CD8-positive, alpha-beta memory T cell (primary cell): ENCODE data around the gene COA4. TPM values are rescaled to one million over a fixed set of nuclear protein-coding genes. Genes with fewer than 3 reads are reported as not detected.
"Not testable (repeated sequence)": the region's sequence is repeated elsewhere in the genome, so short reads cannot be mapped to it uniquely, and the experiment has no call there.

ENCODE experiments used
- CTCF ChIA-PET: fragments of 350-600 bp; sonication (Branson Sonifier 250); formaldehyde crosslinking; loops from one replicate; lab custom pipeline; 2021; ENCODE audit warnings: antibody characterized with exemption; lab: Charles Lee
- POLR2A ChIA-PET: fragments of 350-600 bp; sonication (Branson Sonifier 250); formaldehyde crosslinking; loops from one replicate; lab custom pipeline; 2021; ENCODE audit warnings: antibody characterized with exemption; lab: Charles Lee
- DNase-seq, 5 donors: peaks; one replicate each; pipeline versions ENCODE4 v3.0.0 to v3.0.0-alpha.2; 2020 to 2022; ENCODE audit warnings: mixed read lengths in 1 of 5
- H3K27ac ChIP-seq: one replicate; pipeline ENCODE4 v1.7.0; 2013; ENCODE audit warnings: low read depth, mild to moderate bottlenecking, low read length, moderate library complexity
- H3K27me3 ChIP-seq: 2 replicates; pipeline ENCODE4 v1.7.0; 2013; ENCODE audit warnings: low read length, mild to moderate bottlenecking; ENCODE audit not compliant: insufficient read depth, poor library complexity, severe bottlenecking
- H3K36me3 ChIP-seq: 2 replicates; pipeline ENCODE4 v1.7.0; 2013; ENCODE audit warnings: mild to moderate bottlenecking, low read length, moderate library complexity; ENCODE audit not compliant: insufficient read depth
- H3K4me1 ChIP-seq: 2 replicates; pipeline ENCODE4 v1.7.0; 2013; ENCODE audit warnings: mild to moderate bottlenecking, low read length, moderate library complexity; ENCODE audit not compliant: insufficient read depth
- H3K4me3 ChIP-seq: 2 replicates; pipeline ENCODE4 v1.7.0; 2013; ENCODE audit warnings: mild to moderate bottlenecking, low read length
- H3K9me3 ChIP-seq: 2 replicates; pipeline ENCODE4 v1.7.0; 2013; ENCODE audit warnings: mild to moderate bottlenecking, low read length
- H3K27ac Mint-ChIP-seq, 8 donors: one replicate each; pipeline ENCODE4 v1.8.0; 2020 to 2021; ENCODE audit warnings: mixed read lengths in 8 of 8, mild to moderate bottlenecking in 6 of 8, inconsistent platforms in 3 of 8, moderate library complexity in 3 of 8
- H3K27me3 Mint-ChIP-seq, 2 donors: one replicate each; pipeline ENCODE4 v1.8.0; 2020 to 2021; ENCODE audit warnings: mixed read lengths in 2 of 2, mild to moderate bottlenecking in 1 of 2, moderate library complexity in 1 of 2
- H3K36me3 Mint-ChIP-seq, 3 donors: one replicate each; pipeline ENCODE4 v1.8.0; 2020 to 2021; ENCODE audit warnings: mixed read lengths in 3 of 3, inconsistent platforms in 1 of 3, mild to moderate bottlenecking in 1 of 3
- H3K4me1 Mint-ChIP-seq, 3 donors: one replicate each; pipeline ENCODE4 v1.8.0; 2020 to 2021; ENCODE audit warnings: mixed read lengths in 3 of 3, inconsistent platforms in 1 of 3, mild to moderate bottlenecking in 1 of 3
- H3K4me3 Mint-ChIP-seq, 7 donors: one replicate each; pipeline ENCODE4 v1.8.0; 2020 to 2021; ENCODE audit warnings: mixed read lengths in 7 of 7, mild to moderate bottlenecking in 6 of 7, moderate library complexity in 4 of 7, inconsistent platforms in 2 of 7
- H3K9me3 Mint-ChIP-seq, 5 donors: one replicate each; pipeline ENCODE4 v1.8.0; 2020 to 2022; ENCODE audit warnings: mixed read lengths in 5 of 5, mild to moderate bottlenecking in 3 of 5, moderate library complexity in 2 of 5, inconsistent platforms in 1 of 5
- polyA plus RNA-seq: library from polyadenylated mRNA; unstranded; fragments of 300-500 nt; fragmentation: Illumina TruSeq; gene quantifications from one replicate; pipeline ENCODE4 v1.2.3, GENCODE V29; 2021
- total RNA-seq, 2 experiments: library from RNA; stranded (reverse); gene quantifications; one replicate each; pipeline ENCODE4 v1.2.3, GENCODE V29; 2021

Gene COA4
- total and polyA plus RNA-seq, 3 experiments from 2014 or later, result 59.8 to 106 (median 106) TPM

DNA sequence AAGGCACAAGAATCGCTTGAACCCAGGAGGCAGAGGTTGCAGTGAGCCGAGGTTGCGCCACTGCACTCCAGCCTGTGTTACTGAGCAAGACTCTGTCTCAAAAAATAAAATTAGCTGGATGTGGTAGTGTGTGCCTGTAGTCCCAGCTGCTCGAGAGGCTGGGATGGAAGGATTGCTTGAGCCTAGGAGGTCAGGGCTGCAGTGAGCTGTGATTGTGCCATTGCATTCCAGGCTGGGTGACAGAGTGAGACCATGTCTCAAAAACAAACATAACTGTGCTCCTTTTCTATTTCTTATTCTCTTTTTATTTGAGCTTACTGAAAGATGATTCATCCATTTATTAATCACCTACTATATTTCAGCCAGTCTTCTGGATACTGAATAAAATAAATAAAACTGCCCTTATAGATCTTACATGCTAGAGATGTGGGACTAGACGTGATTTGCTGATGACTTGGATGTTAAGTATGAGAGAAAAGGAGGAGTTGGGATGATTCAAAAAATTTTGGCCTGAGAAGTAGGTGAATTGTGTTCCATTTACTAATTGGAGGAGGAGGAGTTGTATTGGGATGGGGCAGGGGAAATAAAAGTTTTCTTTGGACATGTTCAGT lies 18.2 kb upstream of the COA4 start:
- peaks cover 4 to 51% (median 9%) of the 10 kb centered on the region in 3 donors for H3K36me3 Mint-ChIP-seq

DNA sequence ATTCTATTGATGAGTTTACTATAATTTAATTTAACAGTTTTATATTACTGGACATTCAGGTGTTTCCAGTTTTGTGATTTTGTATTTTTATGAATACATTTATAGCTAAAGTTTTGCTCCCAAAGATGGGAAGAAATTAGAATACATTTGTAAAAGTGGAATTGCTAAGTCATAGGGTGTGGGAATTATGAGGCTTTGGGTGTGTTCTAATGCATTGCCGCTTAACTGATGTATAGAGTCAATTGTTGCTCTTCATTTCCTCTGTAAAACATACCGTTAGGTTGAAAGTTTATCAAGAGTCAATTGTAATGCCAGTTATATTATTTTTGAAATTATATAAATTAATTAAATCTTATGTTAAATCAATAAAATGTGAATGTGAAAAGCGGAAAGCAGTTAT lies 16.4 kb upstream of the COA4 start:
- peaks cover 4 to 51% (median 10%) of the 10 kb centered on the region in 3 donors for H3K36me3 Mint-ChIP-seq
- no peaks in the 10 kb centered on the region for H3K4me1 ChIP-seq
- H3K27me3 ChIP-seq, result no peaks in the 10 kb centered on the region
- peaks cover 15% of the 10 kb centered on the region for H3K36me3 ChIP-seq
- no peak for DNase-seq
- H3K27ac ChIP-seq, result no peak overlapping the region
- no peak overlapping the region for H3K4me3 ChIP-seq
- H3K27me3 Mint-ChIP-seq, result no peaks in the 10 kb centered on the region
- ChIA-PET POLR2A (no interaction called here), CTCF (no interaction called here)
- H3K9me3 Mint-ChIP-seq, result no peaks in the 10 kb centered on the region
- H3K4me3 Mint-ChIP-seq, result no peak overlapping the region
- H3K9me3 ChIP-seq, result no peaks in the 10 kb centered on the region
- peaks cover 3 to 4% (median 4%) of the 10 kb centered on the region in 3 donors for H3K4me1 Mint-ChIP-seq
- no peak overlapping the region for H3K27ac Mint-ChIP-seq

More for the DNA sequence above, 18.2 kb upstream of the COA4 start:
- no peaks in the 10 kb centered on the region for H3K9me3 Mint-ChIP-seq
- CTCF ChIA-PET, result no interaction called here
- Histone ChIP-seq H3K9me3 (no peaks in the 10 kb centered on the region), H3K4me1 (no peaks in the 10 kb centered on the region), H3K4me3 (no peak overlapping the region), H3K27me3 (no peaks in the 10 kb centered on the region), H3K36me3 (peaks cover 16% of the 10 kb centered on the region), H3K27ac (no peak overlapping the region)
- no peak for DNase-seq
- H3K27ac Mint-ChIP-seq, result no peak overlapping the region
- POLR2A ChIA-PET, result no interaction called here
- H3K27me3 Mint-ChIP-seq, result no peaks in the 10 kb centered on the region
- no peak overlapping the region for H3K4me3 Mint-ChIP-seq
- H3K4me1 Mint-ChIP-seq, result peaks cover 0 to 3% (median 0%) of the 10 kb centered on the region in 3 donors

DNA sequence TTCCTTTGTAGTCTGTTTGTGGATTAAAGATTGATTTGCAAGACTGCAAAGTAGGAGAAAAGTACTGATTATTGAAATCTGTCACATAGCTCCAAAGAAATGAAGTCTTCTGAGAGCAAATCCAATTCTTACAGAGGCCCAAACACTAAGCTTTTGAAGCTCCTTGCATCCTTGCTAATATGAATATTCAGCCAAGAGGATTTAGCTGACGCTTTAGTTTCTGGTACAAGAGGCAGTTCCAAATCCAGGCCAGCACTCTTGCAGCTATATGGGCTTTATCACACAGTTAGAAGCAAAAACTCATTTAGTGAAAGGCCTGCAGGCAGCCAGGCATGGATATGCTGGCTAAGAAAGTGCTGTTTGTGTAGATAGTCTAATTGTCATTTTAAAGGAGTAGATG lies 12.9 kb upstream of the COA4 start:
- no peak for DNase-seq
- Mint-ChIP-seq H3K36me3 (peaks cover 4 to 58% (median 15%) of the 10 kb centered on the region in 3 donors), H3K4me3 (no peak overlapping the region), H3K9me3 (no peaks in the 10 kb centered on the region), H3K4me1 (peaks cover 2 to 10% (median 8%) of the 10 kb centered on the region in 3 donors), H3K27me3 (no peaks in the 10 kb centered on the region), H3K27ac (no peak overlapping the region)
- ChIA-PET POLR2A (no interaction called here), CTCF (no interaction called here)
- Histone ChIP-seq H3K4me3 (no peak overlapping the region), H3K27ac (no peak overlapping the region), H3K27me3 (no peaks in the 10 kb centered on the region), H3K36me3 (peaks cover 15% of the 10 kb centered on the region), H3K9me3 (no peaks in the 10 kb centered on the region), H3K4me1 (no peaks in the 10 kb centered on the region)

DNA sequence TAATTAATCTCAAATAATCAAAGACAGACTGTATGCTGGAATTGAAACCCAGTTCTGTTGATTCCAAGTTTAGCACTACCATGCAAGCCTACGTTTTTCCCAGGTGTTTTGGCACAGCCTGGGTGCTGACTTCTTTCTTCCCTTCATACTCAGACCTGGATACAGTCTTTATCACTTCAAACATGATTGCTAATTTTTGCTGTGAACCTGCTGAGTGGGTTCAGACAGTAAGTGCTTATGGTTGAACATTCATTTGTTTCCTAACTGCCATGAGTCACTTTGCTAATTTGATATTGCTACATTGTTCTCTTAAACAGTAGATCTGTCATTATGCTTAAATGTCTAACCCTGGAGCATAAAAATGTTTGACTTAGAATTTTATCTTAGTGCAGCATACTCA lies 12.4 kb upstream of the COA4 start:
- no peaks in the 10 kb centered on the region for H3K27me3 Mint-ChIP-seq
- H3K9me3 Mint-ChIP-seq, result no peaks in the 10 kb centered on the region
- ChIA-PET CTCF (no interaction called here), POLR2A (no interaction called here)
- no peak overlapping the region for H3K4me3 Mint-ChIP-seq
- H3K4me3 ChIP-seq, result no peak overlapping the region
- no peak overlapping the region for H3K27ac ChIP-seq
- DNase-seq, result no peak
- no peaks in the 10 kb centered on the region for H3K27me3 ChIP-seq
- H3K9me3 ChIP-seq, result no peaks in the 10 kb centered on the region
- no peaks in the 10 kb centered on the region for H3K4me1 ChIP-seq
- H3K36me3 ChIP-seq, result peaks cover 15% of the 10 kb centered on the region
- peaks cover 4 to 59% (median 15%) of the 10 kb centered on the region in 3 donors for H3K36me3 Mint-ChIP-seq
- no peak overlapping the region for H3K27ac Mint-ChIP-seq
- peaks cover 2 to 10% (median 8%) of the 10 kb centered on the region in 3 donors for H3K4me1 Mint-ChIP-seq

DNA sequence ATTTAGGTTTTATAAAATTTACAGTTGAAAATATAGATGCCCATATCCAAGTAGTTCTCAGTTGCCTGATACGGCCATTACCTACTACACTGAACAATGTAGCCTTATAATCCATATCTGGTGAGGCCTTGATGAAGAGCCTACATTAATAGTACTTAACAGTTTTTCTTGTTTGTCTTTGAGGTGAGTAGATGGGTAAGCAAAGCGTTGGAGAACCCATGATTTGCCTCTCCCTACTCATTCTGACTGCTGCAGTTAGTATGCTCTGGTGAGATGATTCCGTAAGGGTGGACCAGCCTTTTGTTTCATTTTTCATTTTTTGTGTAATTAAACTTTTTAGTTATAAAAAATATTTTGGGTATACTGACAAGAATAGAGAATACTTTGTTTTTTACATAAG lies 11.6 kb upstream of the COA4 start:
- Histone ChIP-seq H3K36me3 (peaks cover 15% of the 10 kb centered on the region), H3K4me3 (no peak overlapping the region), H3K9me3 (no peaks in the 10 kb centered on the region), H3K4me1 (no peaks in the 10 kb centered on the region), H3K27ac (no peak overlapping the region), H3K27me3 (no peaks in the 10 kb centered on the region)
- Mint-ChIP-seq H3K4me3 (no peak overlapping the region), H3K4me1 (peaks cover 2 to 14% (median 8%) of the 10 kb centered on the region in 3 donors), H3K9me3 (no peaks in the 10 kb centered on the region), H3K27me3 (no peaks in the 10 kb centered on the region), H3K27ac (no peak overlapping the region), H3K36me3 (peaks cover 10 to 63% (median 17%) of the 10 kb centered on the region in 3 donors)
- ChIA-PET CTCF (no interaction called here), POLR2A (no interaction called here)
- no peak for DNase-seq

DNA sequence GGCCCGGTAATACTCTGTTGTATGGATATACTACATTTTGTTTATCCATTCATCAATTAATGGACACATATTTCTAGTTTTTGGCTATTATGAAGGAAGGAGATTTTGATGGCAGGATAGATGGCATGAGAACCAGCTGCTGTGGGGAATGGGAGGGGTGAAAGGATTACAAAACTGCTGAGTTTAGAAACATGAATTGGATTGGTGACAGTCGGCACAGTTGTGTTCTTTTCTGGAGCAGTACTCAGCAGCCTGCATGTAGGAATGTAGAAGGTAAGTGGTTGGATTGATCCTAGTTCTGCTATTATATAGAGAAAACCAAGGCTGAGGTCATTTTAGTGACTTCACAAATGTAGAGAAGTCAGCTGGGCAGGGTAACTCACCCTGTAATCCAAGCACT lies 7.2 kb upstream of the COA4 start:
- no peaks in the 10 kb centered on the region for H3K27me3 Mint-ChIP-seq
- peak overlapping the region in 2 of 8 donors; percentile 14 to 48 for H3K27ac Mint-ChIP-seq
- Histone ChIP-seq H3K4me1 (no peaks in the 10 kb centered on the region), H3K27me3 (no peaks in the 10 kb centered on the region), H3K9me3 (no peaks in the 10 kb centered on the region), H3K27ac (no peak overlapping the region), H3K36me3 (no peaks in the 10 kb centered on the region), H3K4me3 (no peak overlapping the region)
- no peak for DNase-seq
- ChIA-PET CTCF (no interaction called here), POLR2A (no interaction called here)
- H3K4me1 Mint-ChIP-seq, result peaks cover 2 to 17% (median 8%) of the 10 kb centered on the region in 3 donors
- no peak overlapping the region for H3K4me3 Mint-ChIP-seq
- no peaks in the 10 kb centered on the region for H3K9me3 Mint-ChIP-seq
- peaks cover 10 to 34% (median 11%) of the 10 kb centered on the region in 3 donors for H3K36me3 Mint-ChIP-seq

DNA sequence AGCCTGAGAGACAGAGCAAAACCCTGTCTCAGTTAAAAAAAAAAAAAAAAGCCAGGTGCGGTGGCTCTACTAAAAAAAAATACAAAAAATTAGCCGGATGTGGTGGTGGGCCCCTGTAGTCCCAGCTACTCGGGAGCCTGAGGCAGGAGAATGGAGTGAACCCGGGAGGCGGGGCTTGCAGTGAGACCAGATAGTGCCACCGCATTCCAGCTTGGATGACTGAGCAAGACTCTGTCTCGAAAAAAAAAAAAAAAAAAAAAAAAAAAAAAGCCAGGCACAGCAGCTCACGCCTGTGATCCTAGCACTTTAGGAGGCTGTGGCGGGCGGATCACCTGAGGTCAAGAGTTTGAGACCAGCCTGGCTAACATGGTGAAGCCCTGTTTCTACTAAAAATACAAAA lies 3.8 kb upstream of the COA4 start:
- POLR2A ChIA-PET, result interaction anchor here (0.7 kb wide), 1 partner anchor 125 kb away, joined by 4 read pairs; no protein-coding TSS in a partner anchor
- peaks cover 20 to 44% (median 31%) of the 10 kb centered on the region in 3 donors for H3K4me1 Mint-ChIP-seq
- H3K4me3 ChIP-seq, H3K9me3 Mint-ChIP-seq, DNase-seq, CTCF ChIA-PET, H3K4me3 Mint-ChIP-seq, H3K9me3 ChIP-seq, H3K27me3 Mint-ChIP-seq, H3K27me3 ChIP-seq, H3K27ac ChIP-seq, H3K36me3 ChIP-seq: not testable (repeated sequence)
- peaks cover 15% of the 10 kb centered on the region for H3K4me1 ChIP-seq
- peaks cover 2 to 26% (median 7%) of the 10 kb centered on the region in 3 donors for H3K36me3 Mint-ChIP-seq
- peak overlapping the region in 1 of 8 donors; percentile 68 for H3K27ac Mint-ChIP-seq

DNA sequence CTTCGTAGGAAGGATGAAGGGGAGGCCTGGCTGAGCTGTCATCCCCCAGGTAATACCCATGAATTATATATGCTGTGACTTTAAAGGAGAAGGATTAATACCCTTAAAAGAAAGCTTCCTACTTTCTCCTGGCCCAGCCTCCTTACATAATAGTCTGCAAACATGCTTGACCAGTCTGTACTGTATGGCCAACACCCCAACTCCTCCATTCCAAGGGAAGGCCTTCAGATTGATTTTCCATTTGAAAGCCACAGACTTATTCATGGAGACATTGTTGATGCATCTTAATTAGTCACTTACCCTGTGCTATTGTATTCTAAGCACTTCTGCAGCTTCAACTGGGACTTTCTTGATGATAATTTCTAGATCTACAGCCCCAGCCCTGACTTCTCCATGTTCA lies 2.1 kb upstream of the COA4 start:
- POLR2A ChIA-PET, result no interaction called here
- H3K27me3 Mint-ChIP-seq, result no peaks in the 10 kb centered on the region
- Histone ChIP-seq H3K4me3 (no peak overlapping the region), H3K36me3 (no peaks in the 10 kb centered on the region), H3K9me3 (no peaks in the 10 kb centered on the region), H3K4me1 (peaks cover 22% of the 10 kb centered on the region), H3K27me3 (no peaks in the 10 kb centered on the region), H3K27ac (no peak overlapping the region)
- CTCF ChIA-PET, result no interaction called here
- H3K9me3 Mint-ChIP-seq, result no peaks in the 10 kb centered on the region
- H3K4me3 Mint-ChIP-seq, result peak overlapping the region in 2 of 7 donors; percentile 31 to 46
- DNase-seq, result no peak
- H3K36me3 Mint-ChIP-seq, result peaks cover under 1 to 29% (median 6%) of the 10 kb centered on the region in 3 donors
- H3K4me1 Mint-ChIP-seq, result peaks cover 30 to 54% (median 43%) of the 10 kb centered on the region in 3 donors
- peak overlapping the region in 4 of 8 donors; percentile 6 to 89 (median 34) for H3K27ac Mint-ChIP-seq
